Lower leg skin (tissue), 3 donors: ENCODE measurements around the gene TMEM235.

Experiments
- CTCF ChIP-seq, 3 donors: fragments of 450-650 bp; IDR thresholded peaks; one replicate each; pipeline ENCODE4 v1.5.1; 2016; ENCODE audit warnings: antibody characterized with exemption in 3 of 3, mild to moderate bottlenecking in 3 of 3, moderate library complexity in 2 of 3
- POLR2A ChIP-seq, 2 donors: fragments of 450-650 bp; IDR thresholded peaks; one replicate each; pipeline ENCODE4 v1.6.1; 2016 to 2017; ENCODE audit warnings: antibody characterized with exemption in 2 of 2, mild to moderate bottlenecking in 1 of 2, moderate library complexity in 1 of 2

DNA sequence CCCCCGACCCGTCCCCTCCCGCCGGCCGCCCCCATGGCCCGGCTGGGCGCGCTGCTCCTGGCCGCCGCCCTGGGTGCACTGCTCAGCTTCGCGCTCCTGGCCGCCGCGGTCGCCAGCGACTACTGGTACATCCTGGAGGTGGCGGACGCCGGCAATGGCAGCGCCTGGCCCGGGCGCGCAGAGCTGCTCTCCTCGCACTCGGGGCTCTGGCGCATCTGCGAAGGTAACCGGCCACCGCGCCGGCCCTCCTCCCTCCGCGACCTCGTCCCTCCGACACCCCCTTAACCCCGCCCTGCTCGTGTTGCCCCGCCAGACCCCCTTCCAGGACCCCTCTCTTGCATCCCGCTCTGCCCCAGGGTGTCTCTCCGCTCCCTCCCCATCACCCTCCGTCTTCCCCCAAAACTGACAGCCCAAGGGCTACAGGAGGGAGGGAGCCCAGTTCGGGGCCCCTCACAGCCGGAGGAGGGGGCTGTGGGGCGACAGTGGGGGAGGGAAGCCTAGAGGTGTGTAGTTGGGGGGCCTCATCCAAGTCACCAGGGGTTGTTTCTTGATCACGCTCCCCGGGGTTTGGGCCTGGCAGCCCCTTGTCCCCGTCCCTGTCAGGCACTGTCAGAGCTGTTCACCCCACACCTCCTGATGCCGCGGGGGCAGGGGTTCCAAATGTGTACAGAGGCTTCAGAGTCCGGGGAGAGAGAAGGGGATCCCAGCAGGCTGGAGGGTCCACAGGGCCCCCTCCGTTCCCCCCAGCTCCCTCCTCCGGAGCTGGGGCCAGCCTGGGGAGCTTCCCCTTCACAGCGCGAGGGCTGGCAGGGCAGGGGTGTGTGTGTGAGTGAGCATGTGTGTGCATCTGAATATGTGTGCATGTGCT is 794 bp downstream of the TMEM235 start:
- TF ChIP-seq CTCF (IDR thresholded peaks at IDR 0.05): no peak
- no peak for TF ChIP-seq POLR2A (IDR thresholded peaks at IDR 0.05)
